ENCODE measurements around the gene ITPRIP.

DNA sequence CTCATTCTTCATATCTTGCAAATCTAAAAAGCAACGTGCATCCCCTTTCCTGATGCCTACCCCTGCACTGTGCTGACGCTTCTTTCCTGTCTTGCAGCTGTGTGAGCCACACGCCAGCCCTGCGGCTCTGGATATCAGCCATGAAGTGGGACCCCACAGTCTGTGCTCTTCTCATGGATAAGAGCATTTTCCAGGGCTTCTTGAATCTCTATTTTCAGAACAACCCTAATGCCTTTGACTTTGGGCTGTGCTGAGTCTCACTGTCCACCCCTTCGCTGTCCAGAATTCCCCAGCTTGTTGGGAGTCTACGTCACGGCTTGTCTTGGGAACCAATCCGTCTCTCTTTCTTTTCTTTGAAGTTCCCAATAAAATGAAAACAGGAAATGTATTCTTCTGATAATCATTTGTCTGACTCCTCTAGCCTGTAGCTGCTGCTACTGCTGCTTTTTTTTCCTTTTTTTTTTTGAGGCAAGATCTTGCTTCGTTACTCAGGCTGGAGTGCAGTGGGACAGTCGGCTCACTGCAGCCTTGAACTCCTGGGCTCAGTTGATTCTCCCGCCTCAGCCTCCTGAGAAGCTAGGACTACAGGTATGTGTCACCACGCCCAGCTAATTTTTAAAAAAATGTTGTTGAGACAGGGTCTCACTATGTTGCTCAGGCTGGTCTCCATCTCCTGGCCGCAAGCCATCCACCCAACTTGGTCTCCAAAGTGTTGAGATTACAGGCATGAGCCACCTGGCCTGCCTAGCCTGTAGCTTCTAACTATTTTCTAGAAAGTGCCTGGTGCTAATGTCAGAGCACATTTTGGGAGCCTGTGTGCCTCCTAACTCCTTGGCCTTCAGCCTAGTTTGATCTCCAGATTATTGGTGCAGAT, 39.0 kb downstream of the ITPRIP start:
- TF ChIP-seq, protein P1, sequence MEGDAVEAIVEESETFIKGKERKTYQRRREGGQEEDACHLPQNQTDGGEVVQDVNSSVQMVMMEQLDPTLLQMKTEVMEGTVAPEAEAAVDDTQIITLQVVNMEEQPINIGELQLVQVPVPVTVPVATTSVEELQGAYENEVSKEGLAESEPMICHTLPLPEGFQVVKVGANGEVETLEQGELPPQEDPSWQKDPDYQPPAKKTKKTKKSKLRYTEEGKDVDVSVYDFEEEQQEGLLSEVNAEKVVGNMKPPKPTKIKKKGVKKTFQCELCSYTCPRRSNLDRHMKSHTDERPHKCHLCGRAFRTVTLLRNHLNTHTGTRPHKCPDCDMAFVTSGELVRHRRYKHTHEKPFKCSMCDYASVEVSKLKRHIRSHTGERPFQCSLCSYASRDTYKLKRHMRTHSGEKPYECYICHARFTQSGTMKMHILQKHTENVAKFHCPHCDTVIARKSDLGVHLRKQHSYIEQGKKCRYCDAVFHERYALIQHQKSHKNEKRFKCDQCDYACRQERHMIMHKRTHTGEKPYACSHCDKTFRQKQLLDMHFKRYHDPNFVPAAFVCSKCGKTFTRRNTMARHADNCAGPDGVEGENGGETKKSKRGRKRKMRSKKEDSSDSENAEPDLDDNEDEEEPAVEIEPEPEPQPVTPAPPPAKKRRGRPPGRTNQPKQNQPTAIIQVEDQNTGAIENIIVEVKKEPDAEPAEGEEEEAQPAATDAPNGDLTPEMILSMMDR (IDR thresholded peaks at IDR 0.05; ENCODE audit: low read depth, low read length, missing input control), result no peak
- no peak for TF ChIP-seq GABPA (IDR thresholded peaks at IDR 0.05 in 1 of 2, conservative IDR thresholded peaks at IDR 0.05 in 1 of 2)
- no peak for TF ChIP-seq FOXA1 (IDR thresholded peaks at IDR 0.05)
